GM13977 (cell line): ENCODE measurements around the gene ALKBH8.

ENCODE experiments used
- DNase-seq: peaks from one replicate; pipeline ENCODE4 v3.0.0; 2012; ENCODE audit warnings: low spot score
- in situ Hi-C: fragments of 300-500 bp; cut with MboI; formaldehyde crosslinking; loops from one replicate; pipeline ENCODE4 v1.12.0; 2022; ENCODE audit warnings: low sequenced_read_pairs, low pct_unique_long_range_greater_than_20kb, mixed read lengths, inconsistent platforms; ENCODE audit not compliant: unreplicated experiment
- TF ChIP-seq, protein P1 (sequence below): IDR thresholded peaks from 2 replicates; pipeline ENCODE4 v1.5.1; 2012; ENCODE audit warnings: mild to moderate bottlenecking, control low read depth; ENCODE audit not compliant: insufficient read depth; ENCODE audit errors: extremely low read depth, missing control alignments

ALKBH8 gene

DNA sequence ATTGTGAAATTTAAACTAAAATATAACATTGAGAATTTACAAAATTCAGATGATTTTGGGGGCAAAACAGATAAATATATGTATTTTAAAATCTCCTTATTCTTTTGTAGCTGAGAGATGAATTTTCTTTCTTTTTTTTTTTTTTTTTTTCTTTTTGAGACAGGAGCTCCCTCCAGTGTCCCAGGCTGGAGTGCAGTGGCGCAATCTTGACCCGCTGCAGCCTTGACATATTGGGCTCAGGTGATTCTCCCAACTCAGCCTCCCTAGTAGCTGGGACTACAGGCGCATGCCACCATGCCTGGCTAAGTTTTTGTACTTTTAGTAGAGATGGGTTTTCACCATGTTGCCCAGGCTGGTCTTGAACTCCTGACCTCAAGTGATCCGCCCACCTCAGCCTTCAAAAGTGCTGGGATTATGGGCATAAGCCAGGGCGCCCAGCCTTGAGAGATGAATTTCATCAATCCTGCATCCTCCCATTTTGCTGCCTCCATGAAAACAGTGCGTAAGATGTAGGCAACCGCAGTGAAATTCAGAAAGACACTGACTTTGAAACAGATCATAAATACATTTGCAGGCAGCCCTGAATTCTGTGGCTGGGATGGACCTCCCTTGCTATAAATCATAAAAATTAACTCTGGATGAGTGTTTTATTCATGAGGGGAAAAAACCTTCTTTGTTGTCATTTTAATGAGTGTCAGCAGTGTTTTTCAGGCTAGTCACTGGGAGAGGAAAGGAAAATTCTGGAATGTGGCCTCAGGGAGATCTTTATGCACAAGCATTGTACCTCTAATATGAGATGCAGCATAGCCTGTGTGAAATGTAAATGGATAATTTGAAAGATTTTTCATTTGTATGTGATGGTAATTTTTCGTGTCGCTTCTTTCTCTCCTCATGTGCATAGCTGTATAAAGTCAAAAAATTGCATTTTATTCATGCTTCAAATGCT lies 39.8 kb upstream of the ALKBH8 start:
- in situ Hi-C loops: no loop called here
- DNase-seq: no peak
- TF ChIP-seq, protein P1, sequence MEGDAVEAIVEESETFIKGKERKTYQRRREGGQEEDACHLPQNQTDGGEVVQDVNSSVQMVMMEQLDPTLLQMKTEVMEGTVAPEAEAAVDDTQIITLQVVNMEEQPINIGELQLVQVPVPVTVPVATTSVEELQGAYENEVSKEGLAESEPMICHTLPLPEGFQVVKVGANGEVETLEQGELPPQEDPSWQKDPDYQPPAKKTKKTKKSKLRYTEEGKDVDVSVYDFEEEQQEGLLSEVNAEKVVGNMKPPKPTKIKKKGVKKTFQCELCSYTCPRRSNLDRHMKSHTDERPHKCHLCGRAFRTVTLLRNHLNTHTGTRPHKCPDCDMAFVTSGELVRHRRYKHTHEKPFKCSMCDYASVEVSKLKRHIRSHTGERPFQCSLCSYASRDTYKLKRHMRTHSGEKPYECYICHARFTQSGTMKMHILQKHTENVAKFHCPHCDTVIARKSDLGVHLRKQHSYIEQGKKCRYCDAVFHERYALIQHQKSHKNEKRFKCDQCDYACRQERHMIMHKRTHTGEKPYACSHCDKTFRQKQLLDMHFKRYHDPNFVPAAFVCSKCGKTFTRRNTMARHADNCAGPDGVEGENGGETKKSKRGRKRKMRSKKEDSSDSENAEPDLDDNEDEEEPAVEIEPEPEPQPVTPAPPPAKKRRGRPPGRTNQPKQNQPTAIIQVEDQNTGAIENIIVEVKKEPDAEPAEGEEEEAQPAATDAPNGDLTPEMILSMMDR: no peak

DNA sequence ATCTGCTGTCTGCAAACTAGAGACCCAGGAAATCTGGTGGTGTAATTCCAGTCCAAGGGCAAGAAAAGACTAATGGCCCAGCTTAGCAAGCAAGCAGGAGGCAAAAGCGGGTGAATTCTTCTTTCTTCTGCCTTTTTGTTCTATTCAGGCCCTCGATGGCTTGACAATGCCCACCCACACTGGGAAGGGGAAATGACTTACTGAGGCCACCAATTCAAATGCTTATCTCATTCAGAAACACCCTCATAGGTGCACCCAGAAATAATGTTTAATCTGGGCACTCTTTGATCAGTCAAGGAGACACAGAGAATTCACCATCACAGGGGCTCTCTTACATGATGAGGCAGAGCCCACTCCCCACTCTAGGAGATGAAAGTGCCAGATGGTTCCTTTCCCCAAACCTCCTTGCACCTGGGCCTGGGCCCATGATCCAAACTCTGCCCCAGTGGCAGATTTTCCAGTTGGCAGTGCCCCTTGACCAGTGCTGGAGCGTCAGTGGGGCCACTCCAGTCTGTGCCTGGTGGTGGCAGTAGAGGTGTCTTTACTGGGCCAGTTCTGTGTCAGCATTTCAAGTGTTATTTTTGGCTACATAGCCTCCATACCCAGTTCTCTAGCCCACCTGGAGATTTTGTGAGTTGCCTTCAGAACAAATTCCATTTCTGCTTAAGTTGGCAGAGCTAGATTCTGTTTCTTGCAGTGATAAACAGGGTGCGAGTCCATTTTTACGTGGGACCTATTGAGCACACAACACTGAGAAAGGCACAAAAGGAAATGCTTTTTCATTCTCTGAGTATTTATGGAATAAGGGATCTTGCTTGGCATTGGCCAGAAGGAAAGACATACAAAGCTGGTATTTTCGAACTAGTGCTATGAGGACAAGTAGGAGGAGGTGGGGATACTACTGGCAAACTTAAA lies 32.9 kb upstream of the ALKBH8 start:
- in situ Hi-C loops: no loop called here
- TF ChIP-seq, protein P1: peak; percentile 49
- no peak for DNase-seq

DNA sequence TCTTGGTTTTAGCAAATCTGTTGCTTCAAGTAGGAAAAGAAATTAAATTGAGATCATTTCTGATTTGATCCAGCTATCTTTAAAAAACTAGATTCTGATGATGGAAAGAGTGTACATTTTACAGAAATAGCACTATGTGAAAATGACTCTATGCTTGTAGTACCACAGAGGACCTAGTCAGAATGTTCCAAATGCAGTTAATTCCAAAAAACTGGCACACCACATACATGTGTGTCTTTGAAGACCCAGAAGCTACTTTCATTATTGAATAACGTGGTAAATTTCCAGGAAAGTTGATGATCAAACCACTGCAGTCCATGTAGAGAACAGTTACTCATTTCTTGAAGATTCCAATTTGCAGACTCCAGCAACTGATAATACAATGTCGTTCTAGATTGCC lies 29.2 kb upstream of the ALKBH8 start:
- TF ChIP-seq, protein P1: no peak
- no peak for DNase-seq
- in situ Hi-C loops: no loop called here

DNA sequence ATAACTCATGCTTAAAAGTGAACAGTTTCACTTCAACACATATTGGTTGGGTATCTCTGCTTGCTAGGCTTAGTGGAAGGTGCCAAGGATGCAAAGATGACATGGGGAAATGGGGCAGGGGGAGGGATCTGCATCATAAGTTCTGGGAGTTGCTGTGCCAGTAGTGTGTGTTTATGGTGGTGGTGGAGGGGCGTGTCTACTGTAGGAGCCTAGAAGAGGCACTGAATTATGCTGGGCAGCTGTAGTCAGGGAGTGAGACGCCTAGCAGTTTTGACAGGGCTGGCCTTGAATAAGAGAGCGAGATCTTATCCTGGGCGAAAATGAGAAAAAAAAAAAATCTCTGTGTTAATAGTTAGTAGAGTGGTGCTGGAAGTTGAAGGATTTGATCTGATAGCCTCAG lies 28.4 kb upstream of the ALKBH8 start:
- no peak for DNase-seq
- in situ Hi-C loops: no loop called here
- TF ChIP-seq, protein P1: no peak

DNA sequence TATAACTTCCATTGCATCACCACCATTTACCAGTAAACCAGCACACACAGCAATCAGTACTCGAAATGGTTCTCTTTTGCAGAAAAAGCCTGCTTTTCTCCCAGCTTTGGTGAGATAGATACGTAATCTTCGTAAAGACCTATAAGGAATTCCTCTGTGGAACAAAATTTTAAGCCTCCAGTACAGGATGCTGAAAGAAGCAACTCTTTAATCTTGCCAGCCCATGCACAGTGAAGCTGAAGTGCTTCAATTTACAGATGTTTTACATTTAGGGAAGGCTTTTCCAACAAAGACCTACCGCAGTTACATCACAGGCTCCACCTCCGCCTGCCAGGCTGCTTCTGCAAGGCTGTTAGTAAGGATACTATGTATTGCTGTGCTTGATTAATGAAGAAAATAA lies 27.3 kb upstream of the ALKBH8 start:
- TF ChIP-seq, protein P1: no peak
- in situ Hi-C loops: no loop called here
- DNase-seq: no peak

DNA sequence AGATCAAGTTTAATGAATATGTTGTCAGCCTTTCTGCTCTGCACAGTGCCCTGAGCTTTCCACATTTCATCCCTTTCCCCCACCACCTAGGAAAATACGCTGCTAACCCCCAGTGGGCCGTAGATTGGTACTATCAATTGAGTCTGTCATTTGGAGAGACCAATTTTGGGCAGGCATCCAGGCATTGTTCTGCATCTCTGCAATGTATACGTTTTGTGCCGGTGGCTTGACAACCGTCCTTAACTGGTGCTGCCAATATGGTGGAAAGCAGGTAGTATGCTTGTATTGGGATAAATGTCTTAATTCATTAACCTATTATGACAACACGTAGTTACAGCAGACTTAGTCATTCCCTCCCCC lies 26.7 kb upstream of the ALKBH8 start:
- peak; percentile 15 for DNase-seq
- in situ Hi-C loops: no loop called here
- TF ChIP-seq, protein P1: no peak
